ENCODE measurements around the gene DPP10.

DPP10 gene

GRCh38 chr2:115624332-115624731 lies 1181.9 kb downstream of the DPP10 start:
- H3K4me1 ChIP-seq (ENCODE audit: insufficient read depth, insufficient read length), result no peaks in the 10 kb centered on the region
- no peaks in the 10 kb centered on the region for H3K36me3 ChIP-seq (ENCODE audit: insufficient read depth, insufficient read length, low read length)
- no peak overlapping the region for H3K9ac ChIP-seq (ENCODE audit: insufficient read length, low read depth)
- no peaks in the 10 kb centered on the region for H3K9me3 ChIP-seq (ENCODE audit: insufficient read depth, low read length)
- H3K4me3 ChIP-seq (ENCODE audit: insufficient read length, low read depth), result no peak overlapping the region
- DNase-seq (ENCODE audit: low read depth, low spot score), result no peak
- TF ChIP-seq SUZ12 (IDR thresholded peaks at IDR 0.05; ENCODE audit: extremely low read depth, insufficient read depth, insufficient read length) (no peak), ZNF274 (IDR thresholded peaks at IDR 0.05; ENCODE audit: low read depth, low read length) (no peak), YY1 (IDR thresholded peaks at IDR 0.05; ENCODE audit: insufficient read depth, insufficient read length) (no peak)
- H3K27me3 ChIP-seq (ENCODE audit: insufficient read depth, insufficient read length), result no peaks in the 10 kb centered on the region

DNA sequence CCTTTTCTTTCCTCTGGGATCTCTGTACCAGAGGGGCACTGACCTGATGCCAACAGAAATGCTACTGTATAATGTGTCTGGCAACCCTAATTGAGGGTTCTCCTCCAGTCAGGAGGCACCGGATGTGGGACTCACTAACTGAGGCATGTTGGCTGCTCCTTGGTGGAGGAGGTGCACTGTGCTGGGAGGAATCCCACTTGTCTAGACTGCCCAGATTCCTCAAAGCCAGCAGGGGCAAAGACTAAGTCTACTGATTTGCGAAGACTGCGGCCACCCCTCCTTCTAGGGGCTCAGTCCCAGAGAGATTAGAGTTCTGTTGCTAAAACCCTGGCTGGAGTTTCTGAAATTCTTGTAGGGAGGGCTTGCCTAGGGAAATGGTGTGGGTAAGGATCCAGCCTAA lies 1192.1 kb downstream of the DPP10 start:
- Histone ChIP-seq H3K9me3 (ENCODE audit: insufficient read depth, low read length) (no peaks in the 10 kb centered on the region), H3K9ac (ENCODE audit: insufficient read length, low read depth) (no peak overlapping the region), H3K4me1 (ENCODE audit: insufficient read depth, insufficient read length) (no peaks in the 10 kb centered on the region), H3K4me3 (ENCODE audit: insufficient read length, low read depth) (no peak overlapping the region), H3K36me3 (ENCODE audit: insufficient read depth, insufficient read length, low read length) (no peaks in the 10 kb centered on the region), H3K27me3 (ENCODE audit: insufficient read depth, insufficient read length) (no peaks in the 10 kb centered on the region)
- no peak for TF ChIP-seq ZNF274 (IDR thresholded peaks at IDR 0.05; ENCODE audit: low read depth, low read length)
- DNase-seq (ENCODE audit: low read depth, low spot score), result no peak

- H3K9ac ChIP-seq (ENCODE audit: insufficient read length, low read depth), result no peak overlapping the region
- no peaks in the 10 kb centered on the region for H3K36me3 ChIP-seq (ENCODE audit: insufficient read depth, insufficient read length, low read length)
- H3K27me3 ChIP-seq (ENCODE audit: insufficient read depth, insufficient read length), result no peaks in the 10 kb centered on the region
- H3K4me3 ChIP-seq (ENCODE audit: insufficient read length, low read depth), result no peak overlapping the region
- H3K9me3 ChIP-seq (ENCODE audit: insufficient read depth, low read length), result no peaks in the 10 kb centered on the region
- TF ChIP-seq YY1 (IDR thresholded peaks at IDR 0.05; ENCODE audit: insufficient read depth, insufficient read length) (no peak), SUZ12 (IDR thresholded peaks at IDR 0.05; ENCODE audit: extremely low read depth, insufficient read depth, insufficient read length) (no peak), ZNF274 (IDR thresholded peaks at IDR 0.05; ENCODE audit: low read depth, low read length) (no peak)
- H3K4me1 ChIP-seq (ENCODE audit: insufficient read depth, insufficient read length), result no peaks in the 10 kb centered on the region
- DNase-seq (ENCODE audit: low read depth, low spot score), result no peak
Measured at GRCh38 chr2:115635430-115635829, 1193.0 kb downstream of the DPP10 start.

- Histone ChIP-seq H3K4me1 (ENCODE audit: insufficient read depth, insufficient read length) (no peaks in the 10 kb centered on the region), H3K4me3 (ENCODE audit: insufficient read length, low read depth) (no peak overlapping the region), H3K9me3 (ENCODE audit: insufficient read depth, low read length) (no peaks in the 10 kb centered on the region; the same call in 1 of the 2 replicates), H3K9ac (ENCODE audit: insufficient read length, low read depth) (no peak overlapping the region), H3K36me3 (ENCODE audit: insufficient read depth, insufficient read length, low read length) (no peaks in the 10 kb centered on the region), H3K27me3 (ENCODE audit: insufficient read depth, insufficient read length) (no peaks in the 10 kb centered on the region)
- no peak for DNase-seq (ENCODE audit: low read depth, low spot score)
- TF ChIP-seq ZNF274 (IDR thresholded peaks at IDR 0.05; ENCODE audit: low read depth, low read length) (no peak), YY1 (IDR thresholded peaks at IDR 0.05; ENCODE audit: insufficient read depth, insufficient read length) (no peak), SUZ12 (IDR thresholded peaks at IDR 0.05; ENCODE audit: extremely low read depth, insufficient read depth, insufficient read length) (no peak)
Measured at GRCh38 chr2:115649731-115650130, 1207.3 kb downstream of the DPP10 start.

DNA sequence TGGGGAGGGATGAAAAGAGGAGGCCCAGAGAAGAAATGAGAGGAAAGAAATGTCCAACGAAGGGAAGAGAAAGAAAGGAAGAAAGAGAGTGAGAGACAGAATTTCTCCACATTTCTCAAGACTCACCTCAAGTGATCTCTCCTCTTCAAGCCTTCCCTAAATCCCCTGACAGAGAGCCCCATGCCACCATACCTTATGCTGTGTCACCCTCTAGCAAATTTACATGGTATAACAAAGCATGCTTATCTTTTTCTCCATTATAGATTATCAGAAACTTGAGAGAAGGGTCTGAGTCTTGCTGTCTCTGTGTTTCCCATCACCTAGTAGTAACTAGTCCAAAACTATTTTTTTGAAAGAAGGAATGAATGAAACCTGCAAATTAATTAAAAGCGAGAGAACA lies 1208.4 kb downstream of the DPP10 start:
- no peaks in the 10 kb centered on the region for H3K27me3 ChIP-seq (ENCODE audit: insufficient read depth, insufficient read length)
- H3K9ac ChIP-seq (ENCODE audit: insufficient read length, low read depth), result no peak overlapping the region
- no peaks in the 10 kb centered on the region; the same call in 1 of the 2 replicates for H3K9me3 ChIP-seq (ENCODE audit: insufficient read depth, low read length)
- no peak for TF ChIP-seq SUZ12 (IDR thresholded peaks at IDR 0.05; ENCODE audit: extremely low read depth, insufficient read depth, insufficient read length)
- TF ChIP-seq YY1 (IDR thresholded peaks at IDR 0.05; ENCODE audit: insufficient read depth, insufficient read length), result no peak
- TF ChIP-seq ZNF274 (IDR thresholded peaks at IDR 0.05; ENCODE audit: low read depth, low read length), result no peak
- H3K4me3 ChIP-seq (ENCODE audit: insufficient read length, low read depth), result no peak overlapping the region
- no peaks in the 10 kb centered on the region for H3K36me3 ChIP-seq (ENCODE audit: insufficient read depth, insufficient read length, low read length)
- no peak for DNase-seq (ENCODE audit: low read depth, low spot score)
- no peaks in the 10 kb centered on the region for H3K4me1 ChIP-seq (ENCODE audit: insufficient read depth, insufficient read length)

GRCh38 chr2:115652652-115653051 lies 1210.2 kb downstream of the DPP10 start:
- no peaks in the 10 kb centered on the region for H3K27me3 ChIP-seq (ENCODE audit: insufficient read depth, insufficient read length)
- TF ChIP-seq YY1 (IDR thresholded peaks at IDR 0.05; ENCODE audit: insufficient read depth, insufficient read length) (no peak), ZNF274 (IDR thresholded peaks at IDR 0.05; ENCODE audit: low read depth, low read length) (no peak), SUZ12 (IDR thresholded peaks at IDR 0.05; ENCODE audit: extremely low read depth, insufficient read depth, insufficient read length) (no peak)
- H3K36me3 ChIP-seq (ENCODE audit: insufficient read depth, insufficient read length, low read length), result no peaks in the 10 kb centered on the region
- H3K9ac ChIP-seq (ENCODE audit: insufficient read length, low read depth), result no peak overlapping the region
- H3K9me3 ChIP-seq (ENCODE audit: insufficient read depth, low read length), result no peaks in the 10 kb centered on the region; the same call in 1 of the 2 replicates
- no peak for DNase-seq (ENCODE audit: low read depth, low spot score)
- H3K4me1 ChIP-seq (ENCODE audit: insufficient read depth, insufficient read length), result no peaks in the 10 kb centered on the region
- no peak overlapping the region for H3K4me3 ChIP-seq (ENCODE audit: insufficient read length, low read depth)

DNA sequence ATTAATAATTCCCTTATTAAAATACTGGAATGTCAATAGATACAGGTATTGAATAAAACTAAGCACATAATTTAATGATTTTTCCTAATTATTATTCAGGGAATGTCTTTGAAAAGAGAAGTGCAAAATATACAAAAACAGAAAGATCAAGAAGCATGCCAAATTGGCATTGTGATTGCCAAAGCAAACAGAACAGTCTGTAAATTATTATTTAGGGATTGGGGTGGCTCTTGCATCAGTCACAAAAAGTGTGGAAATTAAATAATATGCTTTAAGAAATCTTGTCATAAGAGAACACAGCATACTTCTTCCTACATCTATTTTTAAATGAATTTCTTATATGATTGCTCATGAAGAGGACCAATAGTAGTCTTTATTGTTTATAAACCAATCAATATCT lies 1211.9 kb downstream of the DPP10 start:
- no peak for DNase-seq (ENCODE audit: low read depth, low spot score)
- H3K36me3 ChIP-seq (ENCODE audit: insufficient read depth, insufficient read length, low read length), result no peaks in the 10 kb centered on the region
- H3K9me3 ChIP-seq (ENCODE audit: insufficient read depth, low read length), result no peaks in the 10 kb centered on the region
- TF ChIP-seq YY1 (IDR thresholded peaks at IDR 0.05; ENCODE audit: insufficient read depth, insufficient read length) (no peak), SUZ12 (IDR thresholded peaks at IDR 0.05; ENCODE audit: extremely low read depth, insufficient read depth, insufficient read length) (no peak), ZNF274 (IDR thresholded peaks at IDR 0.05; ENCODE audit: low read depth, low read length) (no peak)
- no peak overlapping the region for H3K4me3 ChIP-seq (ENCODE audit: insufficient read length, low read depth)
- no peak overlapping the region for H3K9ac ChIP-seq (ENCODE audit: insufficient read length, low read depth)
- no peaks in the 10 kb centered on the region for H3K4me1 ChIP-seq (ENCODE audit: insufficient read depth, insufficient read length)
- no peaks in the 10 kb centered on the region for H3K27me3 ChIP-seq (ENCODE audit: insufficient read depth, insufficient read length)

DNA sequence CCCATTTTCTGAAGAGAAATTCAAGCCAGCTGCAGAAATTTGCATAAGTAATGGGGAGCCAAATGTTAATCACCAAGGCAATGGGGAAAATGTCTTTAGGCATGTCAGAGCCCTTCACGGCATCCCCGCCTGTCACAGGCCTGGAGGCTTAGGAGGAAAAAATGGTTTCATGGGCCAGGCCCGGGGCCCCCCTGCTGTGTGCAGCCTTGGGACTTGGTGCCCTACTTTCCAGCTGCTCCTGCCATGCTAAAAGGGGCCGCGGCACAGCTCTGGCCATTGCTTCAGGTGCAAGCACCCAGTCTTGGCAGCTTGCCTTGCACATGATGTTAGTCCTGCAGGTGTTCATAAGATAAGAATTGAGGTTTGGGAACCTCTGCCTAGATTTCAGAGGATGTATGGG lies 1235.7 kb downstream of the DPP10 start:
- DNase-seq (ENCODE audit: low read depth, low spot score), result no peak
- no peaks in the 10 kb centered on the region for H3K36me3 ChIP-seq (ENCODE audit: insufficient read depth, insufficient read length, low read length)
- H3K4me3 ChIP-seq (ENCODE audit: insufficient read length, low read depth), result no peak overlapping the region
- H3K9me3 ChIP-seq (ENCODE audit: insufficient read depth, low read length), result peaks cover 19% of the 10 kb centered on the region
- H3K9ac ChIP-seq (ENCODE audit: insufficient read length, low read depth), result no peak overlapping the region
- TF ChIP-seq SUZ12 (IDR thresholded peaks at IDR 0.05; ENCODE audit: extremely low read depth, insufficient read depth, insufficient read length) (no peak), ZNF274 (IDR thresholded peaks at IDR 0.05; ENCODE audit: low read depth, low read length) (no peak), YY1 (IDR thresholded peaks at IDR 0.05; ENCODE audit: insufficient read depth, insufficient read length) (no peak)
- H3K27me3 ChIP-seq (ENCODE audit: insufficient read depth, insufficient read length), result no peaks in the 10 kb centered on the region
- H3K4me1 ChIP-seq (ENCODE audit: insufficient read depth, insufficient read length), result no peaks in the 10 kb centered on the region

Data from NT2/D1 (cell line).